ENCODE results near the gene ZNF783. TPM values are rescaled to one million over a fixed set of nuclear protein-coding genes. Genes with fewer than 3 reads are reported as not detected.
"Not testable (repeated sequence)": the region's sequence is repeated elsewhere in the genome, so short reads cannot be mapped to it uniquely, and the experiment has no call there.

Gene ZNF783
- total and polyA plus RNA-seq, 8 donors: 11.5 to 21.9 (median 16.2) TPM

DNA sequence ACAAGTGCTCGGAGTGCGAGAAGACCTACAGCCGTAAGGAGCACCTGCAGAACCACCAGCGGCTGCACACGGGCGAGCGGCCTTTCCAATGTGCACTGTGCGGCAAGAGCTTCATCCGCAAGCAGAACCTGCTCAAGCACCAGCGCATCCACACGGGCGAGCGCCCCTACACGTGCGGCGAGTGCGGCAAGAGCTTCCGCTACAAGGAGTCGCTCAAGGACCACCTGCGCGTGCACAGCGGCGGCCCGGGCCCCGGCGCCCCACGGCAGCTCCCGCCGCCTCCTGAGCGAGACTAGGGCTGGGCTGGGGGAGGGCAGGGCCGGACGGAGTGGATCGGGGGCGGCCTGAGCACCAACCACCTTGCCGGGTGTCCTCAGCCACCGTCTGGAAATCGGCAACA lies 37.6 kb upstream of the ZNF783 start:
- ATAC-seq (no peak), DNase-seq (no peak)
- intact Hi-C loops (cut with DNase I): no loop called here
- Histone ChIP-seq H3K4me1 (no peaks in the 10 kb centered on the region), H3K36me3 (peaks cover 0 to 68% of the 10 kb centered on the region in 2 donors), H3K9me3 (no peaks in the 10 kb centered on the region), H3K27me3 (no peaks in the 10 kb centered on the region), H3K4me3 (no peak overlapping the region), H3K27ac (no peak overlapping the region)
- no peak for TF ChIP-seq CTCF (IDR thresholded peaks at IDR 0.05)

- no peak for ATAC-seq
- Histone ChIP-seq H3K4me3 (no peak overlapping the region), H3K9me3 (no peaks in the 10 kb centered on the region), H3K4me1 (no peaks in the 10 kb centered on the region), H3K27me3 (no peaks in the 10 kb centered on the region), H3K27ac (no peak overlapping the region), H3K36me3 (peaks cover 0 to 60% of the 10 kb centered on the region in 2 donors)
- intact Hi-C loops (cut with DNase I): no loop called here
- TF ChIP-seq CTCF (IDR thresholded peaks at IDR 0.05): no peak
- DNase-seq: no peak
These were observed 36.9 kb upstream of the ZNF783 start for GRCh38 chr7:149225106-149225505.

DNA sequence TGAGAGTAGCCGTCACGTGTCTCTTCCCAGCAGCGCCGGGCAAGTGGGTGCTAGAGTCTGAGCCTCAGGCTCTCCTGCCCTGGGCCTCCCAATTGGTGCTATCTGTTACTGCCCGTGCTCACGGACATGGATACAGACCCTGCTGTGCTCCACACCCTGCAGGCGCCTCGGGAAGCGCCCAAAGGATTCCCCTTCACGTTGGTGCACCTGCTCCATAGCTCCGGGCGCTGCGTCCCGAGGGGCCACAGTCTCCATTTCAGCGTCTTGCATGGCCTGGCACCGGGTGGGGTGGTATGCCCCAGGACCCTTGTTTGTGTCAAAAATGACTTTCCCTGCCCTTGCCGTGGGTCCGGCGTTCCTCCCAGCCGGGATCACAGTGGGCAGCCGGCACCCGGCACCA lies 36.3 kb upstream of the ZNF783 start:
- ATAC-seq (no peak), DNase-seq (no peak)
- peaks cover 0 to 55% of the 10 kb centered on the region in 2 donors for H3K36me3 ChIP-seq
- no peaks in the 10 kb centered on the region for H3K9me3 ChIP-seq
- no peak for TF ChIP-seq CTCF (IDR thresholded peaks at IDR 0.05)
- no peak overlapping the region for H3K4me3 ChIP-seq
- no peak overlapping the region for H3K27ac ChIP-seq
- H3K4me1 ChIP-seq: no peaks in the 10 kb centered on the region
- H3K27me3 ChIP-seq: no peaks in the 10 kb centered on the region
- intact Hi-C loops (cut with DNase I): no loop called here

DNA sequence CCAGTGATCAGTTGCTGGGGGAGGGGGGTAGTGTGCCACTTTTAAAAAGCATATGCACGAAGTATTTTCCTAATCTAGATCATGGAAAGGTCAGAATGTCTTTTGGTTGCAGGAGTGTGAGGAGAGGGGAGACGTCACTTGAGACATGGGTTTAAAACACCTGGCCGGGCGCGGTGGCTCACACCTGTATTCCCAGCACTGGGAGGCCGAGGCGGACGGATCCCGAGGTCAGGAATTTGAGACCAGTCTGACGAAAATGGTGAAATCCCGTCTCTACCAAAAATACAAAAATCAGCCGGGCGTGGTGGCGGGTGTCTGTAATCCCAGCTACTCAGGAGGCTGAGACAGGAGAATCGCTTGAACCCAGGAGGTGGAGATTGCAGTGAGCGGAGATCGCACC lies 35.6 kb upstream of the ZNF783 start:
- ATAC-seq; H3K27ac ChIP-seq; H3K27me3 ChIP-seq; H3K9me3 ChIP-seq; DNase-seq; H3K4me1 ChIP-seq; H3K4me3 ChIP-seq; intact Hi-C loops (cut with DNase I): not testable (repeated sequence)
- H3K36me3 ChIP-seq: peaks cover 0 to 48% of the 10 kb centered on the region in 2 donors

- intact Hi-C loops (cut with DNase I): no loop called here
- no peak for ATAC-seq
- no peak for DNase-seq
- Histone ChIP-seq H3K27me3 (no peaks in the 10 kb centered on the region), H3K27ac (no peak overlapping the region), H3K4me3 (no peak overlapping the region), H3K36me3 (peaks cover 0 to 42% of the 10 kb centered on the region in 2 donors), H3K4me1 (no peaks in the 10 kb centered on the region), H3K9me3 (no peaks in the 10 kb centered on the region)
- TF ChIP-seq CTCF (IDR thresholded peaks at IDR 0.05): no peak
These were observed 35.0 kb upstream of the ZNF783 start for GRCh38 chr7:149226840-149227494.
